ENCODE results near the gene ABLIM3. TPM values are rescaled to one million over a fixed set of nuclear protein-coding genes. Genes with fewer than 3 reads are reported as not detected.

ABLIM3 gene
- total and polyA plus RNA-seq, 9 of the 15 experiments (the other 6 are each of a cell fraction or from before 2014, with no cell fraction given): 0.03 to 0.38 (median 0.11) TPM

DNA sequence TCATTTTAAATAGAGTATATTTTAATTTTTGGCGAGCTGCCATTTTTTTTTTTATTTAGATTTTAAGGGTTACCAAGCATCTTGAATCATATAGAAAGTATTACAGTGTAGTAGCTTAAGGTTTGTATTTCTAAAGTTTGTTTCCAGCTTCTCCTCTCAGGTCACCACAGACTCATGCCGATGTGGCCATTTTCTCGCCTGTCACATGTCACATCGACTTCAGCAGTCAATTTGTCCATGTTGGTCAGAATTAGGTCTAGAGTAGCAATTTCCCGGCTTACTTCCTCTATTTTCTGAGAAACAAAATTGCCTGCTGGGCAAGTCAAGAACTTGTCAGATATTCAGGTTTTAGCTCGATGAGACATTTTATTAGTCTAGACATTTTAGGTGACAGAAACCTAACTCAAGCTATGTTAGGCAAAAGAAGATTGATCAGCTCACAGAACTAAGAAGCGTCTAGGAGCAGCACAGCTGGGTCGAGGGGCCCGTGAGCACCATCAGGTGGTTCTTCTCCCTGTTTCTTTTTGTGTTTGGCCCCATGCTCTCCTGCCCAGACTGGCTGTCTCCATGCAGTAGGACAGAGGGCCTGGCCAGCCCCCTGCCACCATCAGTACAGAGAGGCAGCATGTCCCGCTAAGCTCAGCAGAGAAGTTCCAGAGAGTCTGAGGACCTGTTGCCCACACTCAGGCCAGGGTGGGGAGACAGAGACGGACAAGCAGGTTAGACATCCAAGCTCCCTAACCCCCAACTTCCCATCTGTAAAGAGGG is 82.0 kb downstream of the ABLIM3 start (continued):
- TF ChIP-seq L3MBTL2 (IDR thresholded peaks at IDR 0.05) (peak; percentile 37; the same call in 1 of the 2 replicates), TRIM24 (IDR thresholded peaks at IDR 0.05) (no peak), ZNF175 (CRISPR knock-in tag; IDR thresholded peaks at IDR 0.05; ENCODE audit: low read depth) (no peak), MTF1 (CRISPR knock-in tag; IDR thresholded peaks at IDR 0.05; ENCODE audit: borderline replicate concordance) (no peak)

DNA sequence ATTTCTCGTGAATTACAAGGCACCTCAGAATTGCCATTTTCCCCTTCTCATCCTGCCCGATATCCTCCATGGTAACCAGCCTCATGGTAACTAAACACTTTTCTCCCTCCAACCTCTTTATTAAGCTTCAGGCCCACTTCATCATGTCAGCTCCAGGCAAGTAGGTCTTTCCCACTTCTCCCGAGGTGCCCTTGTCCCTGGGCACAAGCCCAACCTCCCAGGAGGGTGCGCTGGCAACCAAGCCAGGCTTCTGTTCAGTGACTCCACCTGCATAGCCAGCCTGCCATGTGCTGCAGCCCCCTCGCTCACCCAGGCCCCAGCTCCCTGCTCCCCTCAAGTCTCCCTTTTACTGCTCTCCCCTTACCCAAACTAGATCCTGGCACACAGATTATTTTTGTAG is 83.0 kb downstream of the ABLIM3 start:
- H3K4me3 ChIP-seq: no peak overlapping the region
- H3K9me3 ChIP-seq (replicated peaks; ENCODE audit: control insufficient read depth, insufficient read depth, low read depth, low read length): no peaks in the 10 kb centered on the region
- CTCF ChIA-PET (ENCODE audit: low intra/inter-chr PET ratio): no interaction called here
- no peak for ATAC-seq
- H3K4me2 ChIP-seq (ENCODE audit: insufficient read depth, low read length): no peak overlapping the region
- no peak for DNase-seq (ENCODE audit: extremely low read depth in 1 of 4, low spot score in 3 of 4)
- H3K79me2 ChIP-seq (ENCODE audit: control insufficient read depth, insufficient read depth, low read length): no peaks in the 10 kb centered on the region
- no peaks in the 10 kb centered on the region for H4K20me1 ChIP-seq (replicated peaks; ENCODE audit: control insufficient read depth, insufficient read depth, low read length)
- no peaks in the 10 kb centered on the region for H3K9me1 ChIP-seq (ENCODE audit: control insufficient read depth, insufficient read depth, low read length)
- H3K36me3 ChIP-seq (ENCODE audit: control insufficient read depth, insufficient read depth, low read length): no peaks in the 10 kb centered on the region
- H2AFZ ChIP-seq (ENCODE audit: low read depth, low read length): no peak overlapping the region
- no peaks in the 10 kb centered on the region; a peak in 1 of 5 replicates for H3K4me1 ChIP-seq (replicated peaks in 1 of 2; ENCODE audit: control insufficient read depth in 2 of 2, insufficient read depth in 2 of 2, low read length in 2 of 2)
- in situ Hi-C loops (cut with MboI): no loop called here
- H3K27ac ChIP-seq (ENCODE audit: extremely low read depth, low read depth, low read length): no peak overlapping the region
- peaks cover 2 to 7% of the 10 kb centered on the region in 2 experiments; a peak in 2 of 5 replicates for H3K27me3 ChIP-seq (ENCODE audit: control insufficient read depth in 2 of 2, insufficient read depth in 2 of 2, low read length in 2 of 2)
- POLR2A ChIA-PET: interaction anchor here (0.7 to 2.3 kb wide), 2 partner anchors 11 to 68 kb away, joined by 3 to 11 read pairs; no protein-coding TSS in a partner anchor
- intact Hi-C loops (cut with micrococcal nuclease): no loop called here
- no peak overlapping the region for H3K9ac ChIP-seq (ENCODE audit: insufficient read depth in 1 of 2, low read depth in 2 of 2, low read length in 2 of 2)
- no peak for FAIRE-seq
- no TSS peak for BruUV-seq (replicated peaks)
- WGBS (ENCODE audit: insufficient coverage, low coverage, missing lambda C conversion rate): 15% methylated on average over 3 of the region's 5 CpGs
- TF ChIP-seq, protein P1, sequence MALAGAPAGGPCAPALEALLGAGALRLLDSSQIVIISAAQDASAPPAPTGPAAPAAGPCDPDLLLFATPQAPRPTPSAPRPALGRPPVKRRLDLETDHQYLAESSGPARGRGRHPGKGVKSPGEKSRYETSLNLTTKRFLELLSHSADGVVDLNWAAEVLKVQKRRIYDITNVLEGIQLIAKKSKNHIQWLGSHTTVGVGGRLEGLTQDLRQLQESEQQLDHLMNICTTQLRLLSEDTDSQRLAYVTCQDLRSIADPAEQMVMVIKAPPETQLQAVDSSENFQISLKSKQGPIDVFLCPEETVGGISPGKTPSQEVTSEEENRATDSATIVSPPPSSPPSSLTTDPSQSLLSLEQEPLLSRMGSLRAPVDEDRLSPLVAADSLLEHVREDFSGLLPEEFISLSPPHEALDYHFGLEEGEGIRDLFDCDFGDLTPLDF (CRISPR knock-in tag; IDR thresholded peaks at IDR 0.05): no peak
- TF ChIP-seq L3MBTL2 (IDR thresholded peaks at IDR 0.05): no peak
- TF ChIP-seq, protein P2, sequence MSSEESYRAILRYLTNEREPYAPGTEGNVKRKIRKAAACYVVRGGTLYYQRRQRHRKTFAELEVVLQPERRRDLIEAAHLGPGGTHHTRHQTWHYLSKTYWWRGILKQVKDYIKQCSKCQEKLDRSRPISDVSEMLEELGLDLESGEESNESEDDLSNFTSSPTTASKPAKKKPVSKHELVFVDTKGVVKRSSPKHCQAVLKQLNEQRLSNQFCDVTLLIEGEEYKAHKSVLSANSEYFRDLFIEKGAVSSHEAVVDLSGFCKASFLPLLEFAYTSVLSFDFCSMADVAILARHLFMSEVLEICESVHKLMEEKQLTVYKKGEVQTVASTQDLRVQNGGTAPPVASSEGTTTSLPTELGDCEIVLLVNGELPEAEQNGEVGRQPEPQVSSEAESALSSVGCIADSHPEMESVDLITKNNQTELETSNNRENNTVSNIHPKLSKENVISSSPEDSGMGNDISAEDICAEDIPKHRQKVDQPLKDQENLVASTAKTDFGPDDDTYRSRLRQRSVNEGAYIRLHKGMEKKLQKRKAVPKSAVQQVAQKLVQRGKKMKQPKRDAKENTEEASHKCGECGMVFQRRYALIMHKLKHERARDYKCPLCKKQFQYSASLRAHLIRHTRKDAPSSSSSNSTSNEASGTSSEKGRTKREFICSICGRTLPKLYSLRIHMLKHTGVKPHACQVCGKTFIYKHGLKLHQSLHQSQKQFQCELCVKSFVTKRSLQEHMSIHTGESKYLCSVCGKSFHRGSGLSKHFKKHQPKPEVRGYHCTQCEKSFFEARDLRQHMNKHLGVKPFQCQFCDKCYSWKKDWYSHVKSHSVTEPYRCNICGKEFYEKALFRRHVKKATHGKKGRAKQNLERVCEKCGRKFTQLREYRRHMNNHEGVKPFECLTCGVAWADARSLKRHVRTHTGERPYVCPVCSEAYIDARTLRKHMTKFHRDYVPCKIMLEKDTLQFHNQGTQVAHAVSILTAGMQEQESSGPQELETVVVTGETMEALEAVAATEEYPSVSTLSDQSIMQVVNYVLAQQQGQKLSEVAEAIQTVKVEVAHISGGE (CRISPR knock-in tag; IDR thresholded peaks at IDR 0.05): no peak
- TF ChIP-seq HIVEP1 (CRISPR knock-in tag; IDR thresholded peaks at IDR 0.05): no peak
- TF ChIP-seq ESRRB (CRISPR knock-in tag; IDR thresholded peaks at IDR 0.05; ENCODE audit: borderline replicate concordance): no peak
- TF ChIP-seq, protein P3, sequence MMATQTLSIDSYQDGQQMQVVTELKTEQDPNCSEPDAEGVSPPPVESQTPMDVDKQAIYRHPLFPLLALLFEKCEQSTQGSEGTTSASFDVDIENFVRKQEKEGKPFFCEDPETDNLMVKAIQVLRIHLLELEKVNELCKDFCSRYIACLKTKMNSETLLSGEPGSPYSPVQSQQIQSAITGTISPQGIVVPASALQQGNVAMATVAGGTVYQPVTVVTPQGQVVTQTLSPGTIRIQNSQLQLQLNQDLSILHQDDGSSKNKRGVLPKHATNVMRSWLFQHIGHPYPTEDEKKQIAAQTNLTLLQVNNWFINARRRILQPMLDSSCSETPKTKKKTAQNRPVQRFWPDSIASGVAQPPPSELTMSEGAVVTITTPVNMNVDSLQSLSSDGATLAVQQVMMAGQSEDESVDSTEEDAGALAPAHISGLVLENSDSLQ (IDR thresholded peaks at IDR 0.05): no peak
- TF ChIP-seq, protein P4, sequence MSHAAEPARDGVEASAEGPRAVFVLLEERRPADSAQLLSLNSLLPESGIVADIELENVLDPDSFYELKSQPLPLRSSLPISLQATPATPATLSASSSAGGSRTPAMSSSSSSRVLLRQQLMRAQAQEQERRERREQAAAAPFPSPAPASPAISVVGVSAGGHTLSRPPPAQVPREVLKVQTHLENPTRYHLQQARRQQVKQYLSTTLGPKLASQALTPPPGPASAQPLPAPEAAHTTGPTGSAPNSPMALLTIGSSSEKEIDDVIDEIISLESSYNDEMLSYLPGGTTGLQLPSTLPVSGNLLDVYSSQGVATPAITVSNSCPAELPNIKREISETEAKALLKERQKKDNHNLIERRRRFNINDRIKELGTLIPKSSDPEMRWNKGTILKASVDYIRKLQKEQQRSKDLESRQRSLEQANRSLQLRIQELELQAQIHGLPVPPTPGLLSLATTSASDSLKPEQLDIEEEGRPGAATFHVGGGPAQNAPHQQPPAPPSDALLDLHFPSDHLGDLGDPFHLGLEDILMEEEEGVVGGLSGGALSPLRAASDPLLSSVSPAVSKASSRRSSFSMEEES (CRISPR knock-in tag; IDR thresholded peaks at IDR 0.05): no peak
- no peak for TF ChIP-seq SNIP1 (IDR thresholded peaks at IDR 0.05; ENCODE audit: low read depth)
- TF ChIP-seq POLR2A (conservative IDR thresholded peaks at IDR 0.05): no peak
- no peak for TF ChIP-seq SMAD4 (CRISPR knock-in tag; conservative IDR thresholded peaks at IDR 0.05)

Data from K562 (cell line).